GM21737 (cell line): ENCODE data around the gene CMPK1.

Experiments used
- ATAC-seq: cut with Tn5 transposase; IDR thresholded peaks from one replicate; pipeline ENCODE4 v1.9.1; 2021; ENCODE audit warnings: mild to moderate bottlenecking, moderate library complexity; ENCODE audit not compliant: unreplicated experiment

Gene CMPK1

DNA sequence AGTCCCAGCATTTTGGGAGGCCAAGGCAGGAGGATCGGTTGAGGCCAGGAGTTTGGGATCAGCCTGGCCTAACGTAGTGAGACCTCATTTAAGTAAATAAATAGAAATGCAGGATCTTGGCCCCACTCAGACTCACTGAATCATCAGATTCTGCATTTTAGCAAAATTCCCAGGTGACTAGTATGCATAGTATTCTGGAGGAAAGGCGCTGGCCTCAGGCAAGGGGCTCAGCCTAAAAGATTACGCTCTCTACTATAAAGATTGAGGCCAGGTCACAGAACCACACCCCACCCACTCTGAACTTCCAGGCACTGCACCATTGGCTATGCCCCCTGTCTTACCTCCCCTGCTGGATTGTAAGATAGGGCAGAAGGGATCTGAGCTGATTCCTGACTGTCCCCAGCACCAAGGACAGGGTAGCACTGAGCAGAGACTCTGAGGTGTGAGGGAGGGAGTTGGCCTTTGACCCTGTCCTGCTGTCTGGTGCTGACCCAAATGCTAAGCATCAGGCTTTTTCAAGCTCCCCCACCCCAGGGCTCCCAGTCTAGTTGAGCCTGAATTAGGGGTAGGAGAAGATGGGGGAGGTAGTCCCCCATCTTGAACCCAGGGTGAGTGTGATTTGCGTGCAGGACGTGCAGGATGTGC is 85.2 kb downstream of the CMPK1 start:
- no peak for ATAC-seq

DNA sequence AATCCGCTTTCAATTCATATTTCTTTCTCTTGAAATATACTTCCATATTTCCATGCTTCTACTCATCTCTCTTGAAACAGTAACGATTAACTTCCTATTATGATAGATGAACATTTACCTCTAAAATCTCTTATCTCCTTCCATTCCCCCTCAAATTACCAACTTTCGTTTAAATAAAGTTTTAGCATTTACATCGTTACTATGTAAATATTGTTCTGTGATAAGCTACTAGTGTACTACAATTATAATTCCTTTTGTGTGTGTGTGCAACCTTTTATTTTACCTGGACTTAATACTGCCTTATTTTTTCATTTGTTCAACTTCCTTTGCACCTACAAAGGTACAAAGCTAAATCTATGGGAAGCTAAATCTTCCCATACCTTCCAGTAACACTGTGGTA is 87.0 kb downstream of the CMPK1 start:
- ATAC-seq, result no peak

DNA sequence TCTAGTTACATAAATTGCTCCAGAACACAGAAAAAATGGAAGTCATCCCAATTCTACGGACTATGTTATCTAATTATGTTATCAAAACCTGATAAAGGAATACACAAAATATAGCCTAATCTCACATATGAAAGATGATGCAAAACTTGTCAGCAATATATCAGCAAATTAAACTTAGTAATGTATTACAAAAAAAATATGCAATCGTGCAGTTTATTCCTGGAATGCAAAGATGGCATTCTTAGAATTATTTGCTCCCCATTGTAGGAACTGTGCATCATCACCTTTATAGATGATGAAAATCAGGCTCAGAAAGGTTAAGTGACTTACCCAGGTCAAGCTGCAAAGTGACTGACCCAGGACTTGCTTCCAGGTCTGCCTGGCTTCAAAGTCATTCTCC is 90.3 kb downstream of the CMPK1 start:
- no peak for ATAC-seq

- no peak for ATAC-seq
Measured at GRCh38 chr1:47424336-47424982, 90.9 kb downstream of the CMPK1 start.
